ENCODE measurements around the gene CTIF.

The CTIF gene

GRCh38 chr18:48682768-48683167, 143.9 kb downstream of the CTIF start:
- no peak for DNase-seq (ENCODE audit: low read depth)

DNA sequence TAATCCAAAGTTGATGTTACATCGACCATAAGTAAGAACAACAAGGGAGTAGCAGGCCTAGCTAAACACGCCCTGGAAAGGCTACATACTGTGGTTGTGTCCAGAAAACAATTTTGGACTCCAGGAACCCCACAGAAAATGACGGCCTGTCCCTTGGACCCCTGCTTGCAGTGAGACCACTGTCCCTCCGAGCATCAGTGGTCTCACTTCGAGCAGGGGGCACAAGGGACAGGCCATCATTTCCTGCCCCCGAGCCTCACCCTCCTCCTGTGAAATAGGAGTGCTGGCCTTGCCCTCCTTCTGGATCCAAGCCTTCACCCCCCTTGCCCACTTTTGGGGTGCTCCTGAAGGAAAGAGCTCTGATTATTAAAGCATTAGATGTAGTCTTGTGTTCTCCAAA, 144.4 kb downstream of the CTIF start:
- no peak for DNase-seq (ENCODE audit: low read depth)

DNA sequence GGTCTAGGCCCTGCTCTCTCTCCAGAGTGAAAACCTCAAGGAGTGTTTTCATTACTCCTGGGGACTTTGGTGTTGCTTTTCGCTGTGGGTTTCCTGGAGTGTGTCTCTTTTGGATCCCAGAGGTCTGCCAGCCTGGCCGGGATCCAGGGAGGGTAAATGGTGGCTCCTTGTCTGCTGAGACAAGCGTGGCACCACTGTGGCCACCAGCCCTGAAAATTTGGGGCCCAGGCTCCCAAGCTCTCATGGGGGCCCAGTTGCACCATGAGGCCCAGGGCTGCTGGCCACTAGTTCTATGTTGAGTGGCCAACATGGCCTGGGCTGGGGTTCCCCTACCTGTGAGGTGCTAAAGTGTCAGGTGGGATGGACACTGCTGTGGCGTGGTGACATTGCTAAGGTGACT, 144.8 kb downstream of the CTIF start:
- DNase-seq (ENCODE audit: low read depth) = no peak

GRCh38 chr18:48687346-48688042, 148.7 kb downstream of the CTIF start:
- no peak for DNase-seq (ENCODE audit: low read depth)

DNA sequence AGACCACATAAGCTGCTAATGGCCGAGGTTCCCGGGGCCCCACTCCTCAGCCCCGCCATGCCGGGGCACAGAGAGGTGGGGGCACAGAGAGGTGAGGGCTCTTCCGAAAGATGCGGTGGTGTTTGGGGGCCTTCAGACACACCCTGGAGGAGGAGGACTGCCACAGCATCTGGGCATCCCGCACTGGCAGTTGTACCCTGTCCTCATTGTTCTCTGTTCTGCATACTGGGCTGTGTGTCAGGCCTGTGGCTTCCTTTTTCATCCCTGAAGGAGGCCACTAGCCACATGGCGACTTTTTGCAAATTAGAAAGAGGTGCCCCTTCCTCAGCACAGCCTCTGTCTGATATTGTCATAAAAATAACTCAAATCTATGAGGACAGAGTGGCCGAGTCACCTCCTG, 150.1 kb downstream of the CTIF start:
- no peak for DNase-seq (ENCODE audit: low read depth)

DNA sequence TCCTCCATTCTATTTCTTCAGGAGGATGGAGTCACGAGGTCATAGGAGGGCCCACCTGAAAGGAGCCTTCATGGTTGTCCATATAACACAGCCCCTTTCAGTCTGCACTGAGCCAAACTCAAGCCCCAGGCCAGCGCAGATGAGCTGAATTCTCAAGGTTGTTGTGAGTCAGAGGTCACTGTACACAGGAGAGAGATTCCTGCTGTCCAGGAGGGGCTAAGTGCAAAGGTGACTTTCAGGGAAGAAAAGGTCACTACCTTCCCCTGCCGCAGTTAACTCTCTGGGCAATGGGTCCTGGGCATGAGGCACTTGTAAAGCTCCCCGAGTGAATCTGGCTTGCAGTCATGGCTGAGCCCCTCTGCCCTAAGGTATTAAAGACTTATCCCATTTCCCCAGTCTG, 150.7 kb downstream of the CTIF start:
- DNase-seq (ENCODE audit: low read depth) = no peak

DNA sequence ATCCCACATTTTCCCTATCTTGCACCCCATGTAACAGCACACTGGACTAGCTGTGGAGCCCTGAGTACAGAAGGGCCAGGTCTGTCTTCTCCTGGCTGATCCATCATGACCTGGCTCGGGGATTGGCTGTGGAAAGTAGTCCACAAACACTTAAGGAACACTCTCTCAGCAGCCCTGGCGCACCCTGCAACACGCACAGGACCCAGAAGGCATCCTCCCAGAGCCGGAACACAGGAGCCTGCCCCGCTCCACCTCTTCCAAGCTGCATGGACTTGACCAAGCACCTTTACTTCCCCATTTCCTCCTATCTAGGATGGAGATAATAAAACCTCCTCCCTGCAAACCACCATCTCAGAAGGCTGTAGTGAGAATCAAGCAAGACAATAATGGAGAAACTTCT, 151.7 kb downstream of the CTIF start:
- DNase-seq (ENCODE audit: low read depth) = no peak

DNA sequence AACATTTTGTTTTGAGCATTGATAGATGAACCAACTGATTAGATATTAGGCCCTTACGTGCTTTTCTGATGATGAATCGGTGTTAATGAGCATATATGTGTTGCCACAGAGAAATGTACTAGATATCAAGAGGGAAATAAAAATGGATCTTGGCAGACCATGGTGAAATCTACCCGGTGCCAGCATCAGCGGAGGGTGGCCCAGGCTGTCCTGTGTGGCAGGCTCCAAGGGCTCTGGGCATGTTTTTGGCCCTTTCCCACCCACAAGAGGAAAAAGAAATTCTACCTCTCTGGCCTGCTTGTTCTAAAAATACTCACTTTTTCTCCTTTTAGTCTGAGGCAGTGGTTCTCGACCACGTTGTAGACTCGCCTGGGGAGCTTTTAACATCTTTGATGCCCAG, 154.2 kb downstream of the CTIF start:
- DNase-seq (ENCODE audit: low read depth) = no peak

DNA sequence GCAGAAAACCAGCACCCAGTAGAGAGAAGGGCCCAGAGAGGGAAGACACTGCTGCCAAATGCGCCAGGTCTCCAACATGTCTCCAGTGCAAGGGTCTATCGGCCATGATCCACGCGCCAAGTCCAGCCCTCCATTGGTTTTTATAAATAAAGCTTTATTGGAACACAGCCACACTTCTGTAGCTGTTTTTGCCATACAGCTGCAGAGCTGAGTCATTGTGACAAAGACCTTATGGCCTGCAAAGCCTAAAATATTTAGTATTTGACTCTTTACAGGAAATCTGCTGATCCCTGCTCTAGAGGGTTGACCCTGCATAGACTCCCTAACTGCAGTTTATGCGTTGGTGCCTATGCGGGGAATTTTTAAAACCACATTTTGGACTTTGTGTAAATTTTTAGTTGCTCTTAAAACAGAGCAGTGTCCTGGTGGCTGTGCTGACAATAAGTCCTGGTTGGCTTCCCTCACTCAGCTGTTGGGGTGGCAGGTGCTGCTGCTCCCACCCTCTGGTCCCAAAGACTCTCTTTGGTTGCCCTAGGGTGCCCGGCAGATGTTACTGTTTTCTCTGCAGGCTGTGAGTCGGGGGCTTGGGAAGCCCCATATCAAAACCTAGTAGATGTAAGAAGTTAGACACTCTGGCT, 154.9 kb downstream of the CTIF start:
- DNase-seq (ENCODE audit: low read depth) = no peak

GRCh38 chr18:48694295-48694694, 155.5 kb downstream of the CTIF start:
- DNase-seq (ENCODE audit: low read depth) = no peak

- no peak for DNase-seq (ENCODE audit: low read depth)
These were observed 156.8 kb downstream of the CTIF start for GRCh38 chr18:48695671-48696070.

DNA sequence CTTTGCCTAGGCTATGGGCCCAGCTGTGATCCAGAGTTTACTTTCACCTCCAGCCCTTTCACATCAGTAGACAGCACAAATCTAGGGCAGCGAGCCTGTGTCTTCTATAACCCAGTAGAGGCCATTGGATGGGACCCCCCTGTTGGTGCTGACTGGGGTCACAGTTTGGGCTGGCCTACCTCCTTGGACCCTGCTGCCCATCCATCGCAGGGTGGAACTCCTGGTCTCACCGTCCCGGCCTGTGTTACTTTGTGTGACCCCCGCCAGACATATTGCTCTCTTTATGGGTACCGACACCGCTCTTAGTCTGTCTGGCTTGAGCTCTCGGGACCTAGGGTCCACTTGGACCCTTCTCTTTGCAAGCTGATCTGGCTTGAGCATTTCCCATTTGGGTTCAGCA, 157.4 kb downstream of the CTIF start:
- DNase-seq (ENCODE audit: low read depth) = no peak

DNA sequence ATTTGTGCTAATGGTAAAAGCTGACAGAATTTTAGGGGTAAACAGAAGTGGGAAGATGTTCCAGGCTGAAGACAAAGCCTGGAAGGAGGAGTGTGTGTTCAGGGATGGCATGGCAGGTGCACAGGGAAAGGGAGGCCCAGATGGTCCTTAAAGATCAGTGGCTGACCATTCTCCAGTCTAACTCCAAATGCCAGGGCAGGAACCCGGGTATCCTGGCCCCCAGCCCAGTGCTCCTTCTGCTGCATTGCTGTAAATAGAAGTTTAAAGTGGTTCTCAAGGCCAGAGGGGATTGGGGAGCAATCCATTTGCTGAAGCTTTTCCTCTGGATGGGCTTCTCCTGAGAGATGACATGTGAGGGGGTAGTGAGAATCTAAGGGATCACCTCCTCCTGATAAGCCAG, 158.6 kb downstream of the CTIF start:
- DNase-seq (ENCODE audit: low read depth) = no peak

- no peak for DNase-seq (ENCODE audit: low read depth)
These were observed 159.9 kb downstream of the CTIF start for GRCh38 chr18:48698707-48699106.

DNA sequence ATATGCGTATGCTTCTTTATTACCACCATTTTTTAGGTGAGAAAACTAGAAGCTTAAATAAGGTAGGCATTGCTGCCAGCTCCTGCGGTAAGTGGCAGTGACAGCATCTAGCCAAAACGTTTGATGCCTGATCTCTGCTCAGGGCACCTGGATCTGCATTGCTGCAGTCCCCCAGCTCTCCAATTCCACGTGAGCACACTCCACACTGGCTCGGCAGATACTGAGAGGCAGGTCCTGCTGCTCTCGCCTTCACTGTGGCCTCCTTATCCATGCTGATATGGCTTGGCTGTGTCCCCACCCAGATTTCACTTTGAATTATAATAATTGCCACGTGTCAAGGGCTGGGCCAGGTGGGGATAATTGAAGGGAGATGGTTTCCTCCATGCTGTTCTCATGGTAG, 160.9 kb downstream of the CTIF start:
- DNase-seq (ENCODE audit: low read depth) = no peak

- no peak for DNase-seq (ENCODE audit: low read depth)
These were observed 161.6 kb downstream of the CTIF start for GRCh38 chr18:48700446-48700845.

DNA sequence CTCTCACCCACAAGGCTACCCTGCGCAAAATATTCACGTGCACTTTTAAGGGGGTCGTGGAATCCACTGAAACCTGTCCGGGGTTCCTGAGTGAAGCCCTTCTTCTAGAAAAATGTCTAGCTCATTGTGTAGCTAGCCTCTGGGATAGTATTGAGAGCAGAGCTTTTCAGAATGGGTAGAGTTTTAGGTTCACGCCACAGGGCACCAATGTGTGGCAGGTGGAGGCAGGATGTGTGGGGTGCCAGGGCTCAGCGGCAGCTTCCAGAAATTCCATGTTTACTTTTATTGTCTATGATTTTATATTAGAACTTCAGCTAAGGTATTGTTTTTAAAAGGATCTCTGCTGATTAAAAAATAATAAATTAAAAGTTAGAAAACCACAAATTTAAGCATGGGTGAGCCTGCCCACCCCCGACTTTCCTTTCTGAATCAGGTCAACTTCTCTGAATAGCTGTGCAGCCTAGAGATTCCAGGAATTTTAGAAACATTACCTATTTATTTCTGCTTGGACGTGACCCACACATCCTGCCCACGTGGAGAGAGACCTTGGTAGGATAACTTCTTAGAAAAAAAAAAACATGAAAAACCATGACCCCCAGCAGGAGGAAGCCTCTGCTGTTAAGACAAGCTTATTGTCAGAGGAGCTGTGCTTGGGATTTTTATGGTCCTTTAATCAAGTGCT, 163.7 kb downstream of the CTIF start:
- no peak for DNase-seq (ENCODE audit: low read depth)

DNA sequence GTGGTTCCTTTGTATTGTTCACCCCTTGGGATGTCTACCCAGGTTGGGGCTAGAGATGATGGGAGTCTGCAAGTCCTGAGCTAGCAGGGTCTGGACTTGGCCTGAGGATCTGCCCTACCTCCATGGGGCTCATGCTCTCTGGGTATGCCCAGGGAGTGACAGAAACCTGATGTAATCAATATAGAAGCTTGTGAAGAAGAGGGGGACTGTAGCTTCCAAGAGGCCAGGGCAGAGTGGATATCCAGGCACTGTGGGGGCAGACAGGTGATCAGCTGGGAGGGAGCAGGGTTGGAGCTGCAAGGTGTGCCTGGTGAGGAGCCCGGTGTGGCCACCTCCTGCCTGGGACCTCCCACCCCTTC, 164.2 kb downstream of the CTIF start:
- no peak for DNase-seq (ENCODE audit: low read depth)

DNA sequence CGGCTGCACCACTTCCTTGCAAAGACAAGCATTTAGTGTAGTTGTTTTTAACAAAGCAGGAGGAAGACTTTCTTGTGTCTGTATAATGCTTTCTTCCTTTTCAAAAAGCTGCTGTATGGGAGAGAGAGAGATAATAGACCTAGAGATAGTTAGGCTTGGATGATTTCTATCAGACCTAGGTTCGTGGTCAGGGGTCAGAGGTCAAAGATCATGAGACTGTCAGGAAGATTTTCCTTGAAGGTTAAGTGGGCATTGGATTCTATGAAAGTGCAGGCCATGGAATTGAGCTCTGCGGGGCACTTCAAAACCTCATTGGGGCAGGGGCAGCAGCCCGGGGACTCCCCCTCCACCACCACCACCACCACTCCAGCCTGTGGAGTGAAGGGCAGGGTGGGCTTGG, 164.6 kb downstream of the CTIF start:
- DNase-seq (ENCODE audit: low read depth) = no peak

DNA sequence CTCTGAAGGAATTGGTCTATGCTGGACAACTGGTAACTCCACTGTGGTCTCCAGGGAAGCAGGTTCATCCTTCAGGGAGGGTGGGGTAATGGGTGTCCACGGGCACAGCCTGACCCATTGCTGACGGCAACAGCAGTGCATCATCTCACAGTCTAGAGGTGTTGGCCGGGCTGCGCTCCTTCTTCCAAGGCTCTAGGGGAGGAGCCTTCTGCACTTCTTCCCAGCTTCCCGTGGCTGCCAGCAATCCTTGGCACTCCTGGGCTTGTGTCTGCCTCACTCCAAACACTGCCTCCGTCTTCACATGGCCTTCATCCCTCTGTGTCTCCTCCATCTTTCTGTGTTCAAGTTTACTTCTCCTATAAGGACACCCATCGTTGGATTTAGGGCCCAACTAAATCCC, 166.2 kb downstream of the CTIF start:
- DNase-seq (ENCODE audit: low read depth) = no peak

DNA sequence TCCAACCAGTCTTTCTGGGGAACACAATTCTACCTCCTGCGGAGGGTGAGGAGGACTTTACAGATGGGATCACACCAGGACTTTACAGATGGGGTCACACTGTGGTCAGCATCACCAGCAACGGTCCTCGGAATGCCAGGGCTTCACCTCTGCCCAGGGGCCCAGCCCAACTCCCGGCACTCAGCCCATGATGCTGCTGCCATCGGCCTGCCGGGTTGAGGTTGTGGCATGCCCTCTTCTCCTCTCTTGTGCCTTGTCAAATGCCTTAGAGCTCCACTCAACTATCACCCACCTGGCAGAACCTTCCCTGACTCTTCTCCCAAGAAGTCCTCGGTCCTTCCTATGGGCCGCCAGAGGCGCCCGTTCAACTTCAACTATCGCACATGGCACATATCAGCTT, 166.7 kb downstream of the CTIF start:
- DNase-seq (ENCODE audit: low read depth) = no peak

DNA sequence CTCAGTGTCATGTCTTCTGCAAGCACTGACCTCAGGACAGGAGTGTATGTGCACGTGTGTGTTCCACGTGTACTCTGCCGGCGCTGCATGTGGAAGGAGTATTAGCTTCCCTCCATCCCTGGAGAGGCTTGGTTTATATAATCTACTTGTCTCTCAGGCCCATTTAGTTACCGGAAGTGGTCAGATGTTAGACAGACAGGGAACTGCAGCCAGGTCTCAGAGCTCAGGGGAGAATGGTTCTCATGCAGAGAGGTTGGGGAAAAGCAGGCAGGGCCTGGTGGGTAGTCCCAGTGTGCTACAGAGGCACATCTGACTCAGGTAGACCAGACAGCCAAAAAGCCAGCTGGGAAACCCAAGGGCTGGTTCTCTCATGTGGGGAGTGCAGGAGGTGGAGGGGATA, 167.9 kb downstream of the CTIF start:
- no peak for DNase-seq (ENCODE audit: low read depth)

- DNase-seq (ENCODE audit: low read depth) = no peak
These were observed 168.9 kb downstream of the CTIF start for GRCh38 chr18:48707636-48708296.

Data from stimulated activated CD8-positive, alpha-beta memory T cell treated with anti-CD3 and anti-CD28 coated beads, Interleukin-12 subunit alpha, Interleukin-12 subunit beta, amount 100 ng/mL, for 4 hours (primary cell).